ENCODE data around the gene PUM2.
"Not testable (repeated sequence)": the region's sequence is repeated elsewhere in the genome, so short reads cannot be mapped to it uniquely, and the experiment has no call there.

The PUM2 gene

GRCh38 chr2:20368706-20369105 lies 18.1 kb upstream of the PUM2 start:
- TF ChIP-seq YY1 (IDR thresholded peaks at IDR 0.05; ENCODE audit: insufficient read depth, insufficient read length) (no peak), SUZ12 (IDR thresholded peaks at IDR 0.05; ENCODE audit: extremely low read depth, insufficient read depth, insufficient read length) (no peak)
- no peak for DNase-seq (ENCODE audit: low read depth, low spot score)
- H3K9me3 ChIP-seq (ENCODE audit: insufficient read depth, low read length), result peaks cover 12% of the 10 kb centered on the region
- no peaks in the 10 kb centered on the region for H3K27me3 ChIP-seq (ENCODE audit: insufficient read depth, insufficient read length)
- no peak overlapping the region for H3K9ac ChIP-seq (ENCODE audit: insufficient read length, low read depth)
- H3K4me3 ChIP-seq (ENCODE audit: insufficient read length, low read depth), result no peak overlapping the region
- H3K36me3 ChIP-seq (ENCODE audit: insufficient read depth, insufficient read length, low read length), result no peaks in the 10 kb centered on the region
- H3K4me1 ChIP-seq (ENCODE audit: insufficient read depth, insufficient read length), result no peaks in the 10 kb centered on the region

DNA sequence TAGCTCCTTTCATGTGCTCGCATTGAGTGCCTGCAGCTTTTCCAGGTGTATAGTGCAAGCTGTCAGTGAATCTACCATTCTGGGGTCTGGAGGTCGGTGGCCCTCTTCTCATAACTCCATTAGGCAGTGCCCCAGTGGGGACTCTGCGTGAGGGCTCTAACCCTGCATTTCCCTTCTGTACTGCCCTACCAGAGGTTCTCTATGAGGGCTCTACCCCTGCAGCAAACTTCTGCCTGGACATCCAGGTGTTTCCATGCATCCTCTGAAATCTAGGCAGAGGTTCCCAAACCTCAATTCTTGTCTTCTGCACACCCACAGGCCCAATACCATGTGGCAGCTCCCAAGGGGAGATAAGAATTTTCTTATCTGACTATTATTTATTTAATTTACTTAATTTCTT lies 17.3 kb upstream of the PUM2 start:
- H3K4me1 ChIP-seq (ENCODE audit: insufficient read depth, insufficient read length); H3K9ac ChIP-seq (ENCODE audit: insufficient read length, low read depth); H3K36me3 ChIP-seq (ENCODE audit: insufficient read depth, insufficient read length, low read length); H3K4me3 ChIP-seq (ENCODE audit: insufficient read length, low read depth); DNase-seq (ENCODE audit: low read depth, low spot score); H3K27me3 ChIP-seq (ENCODE audit: insufficient read depth, insufficient read length): not testable (repeated sequence)
- peaks cover 12% of the 10 kb centered on the region for H3K9me3 ChIP-seq (ENCODE audit: insufficient read depth, low read length)

GRCh38 chr2:20366672-20367116 lies 16.1 kb upstream of the PUM2 start:
- no peaks in the 10 kb centered on the region for H3K27me3 ChIP-seq (ENCODE audit: insufficient read depth, insufficient read length)
- DNase-seq (ENCODE audit: low read depth, low spot score), result no peak
- H3K9ac ChIP-seq (ENCODE audit: insufficient read length, low read depth), result no peak overlapping the region
- no peaks in the 10 kb centered on the region for H3K36me3 ChIP-seq (ENCODE audit: insufficient read depth, insufficient read length, low read length)
- TF ChIP-seq ZNF274 (IDR thresholded peaks at IDR 0.05; ENCODE audit: low read depth, low read length) (no peak), SUZ12 (IDR thresholded peaks at IDR 0.05; ENCODE audit: extremely low read depth, insufficient read depth, insufficient read length) (no peak), YY1 (IDR thresholded peaks at IDR 0.05; ENCODE audit: insufficient read depth, insufficient read length) (no peak)
- peaks cover 12% of the 10 kb centered on the region for H3K9me3 ChIP-seq (ENCODE audit: insufficient read depth, low read length)
- H3K4me1 ChIP-seq (ENCODE audit: insufficient read depth, insufficient read length), result no peaks in the 10 kb centered on the region
- H3K4me3 ChIP-seq (ENCODE audit: insufficient read length, low read depth), result no peak overlapping the region

- Histone ChIP-seq H3K4me3 (ENCODE audit: insufficient read length, low read depth) (no peak overlapping the region), H3K27me3 (ENCODE audit: insufficient read depth, insufficient read length) (no peaks in the 10 kb centered on the region), H3K9me3 (ENCODE audit: insufficient read depth, low read length) (peaks cover 12% of the 10 kb centered on the region), H3K9ac (ENCODE audit: insufficient read length, low read depth) (no peak overlapping the region), H3K36me3 (ENCODE audit: insufficient read depth, insufficient read length, low read length) (no peaks in the 10 kb centered on the region), H3K4me1 (ENCODE audit: insufficient read depth, insufficient read length) (no peaks in the 10 kb centered on the region)
- TF ChIP-seq ZNF274 (IDR thresholded peaks at IDR 0.05; ENCODE audit: low read depth, low read length), result no peak
- TF ChIP-seq SUZ12 (IDR thresholded peaks at IDR 0.05; ENCODE audit: extremely low read depth, insufficient read depth, insufficient read length), result no peak
- no peak for TF ChIP-seq YY1 (IDR thresholded peaks at IDR 0.05; ENCODE audit: insufficient read depth, insufficient read length)
- no peak for DNase-seq (ENCODE audit: low read depth, low spot score)
Observed at GRCh38 chr2:20365249-20365817, 14.7 kb upstream of the PUM2 start.

- TF ChIP-seq ZNF274 (IDR thresholded peaks at IDR 0.05; ENCODE audit: low read depth, low read length) (no peak), YY1 (IDR thresholded peaks at IDR 0.05; ENCODE audit: insufficient read depth, insufficient read length) (no peak), SUZ12 (IDR thresholded peaks at IDR 0.05; ENCODE audit: extremely low read depth, insufficient read depth, insufficient read length) (no peak)
- peaks cover 11% of the 10 kb centered on the region for H3K9me3 ChIP-seq (ENCODE audit: insufficient read depth, low read length)
- H3K9ac ChIP-seq (ENCODE audit: insufficient read length, low read depth), result no peak overlapping the region
- H3K36me3 ChIP-seq (ENCODE audit: insufficient read depth, insufficient read length, low read length), result no peaks in the 10 kb centered on the region
- no peak for DNase-seq (ENCODE audit: low read depth, low spot score)
- H3K27me3 ChIP-seq (ENCODE audit: insufficient read depth, insufficient read length), result no peaks in the 10 kb centered on the region
- no peaks in the 10 kb centered on the region for H3K4me1 ChIP-seq (ENCODE audit: insufficient read depth, insufficient read length)
- H3K4me3 ChIP-seq (ENCODE audit: insufficient read length, low read depth), result no peak overlapping the region
Observed at GRCh38 chr2:20363578-20363977, 12.9 kb upstream of the PUM2 start.

DNA sequence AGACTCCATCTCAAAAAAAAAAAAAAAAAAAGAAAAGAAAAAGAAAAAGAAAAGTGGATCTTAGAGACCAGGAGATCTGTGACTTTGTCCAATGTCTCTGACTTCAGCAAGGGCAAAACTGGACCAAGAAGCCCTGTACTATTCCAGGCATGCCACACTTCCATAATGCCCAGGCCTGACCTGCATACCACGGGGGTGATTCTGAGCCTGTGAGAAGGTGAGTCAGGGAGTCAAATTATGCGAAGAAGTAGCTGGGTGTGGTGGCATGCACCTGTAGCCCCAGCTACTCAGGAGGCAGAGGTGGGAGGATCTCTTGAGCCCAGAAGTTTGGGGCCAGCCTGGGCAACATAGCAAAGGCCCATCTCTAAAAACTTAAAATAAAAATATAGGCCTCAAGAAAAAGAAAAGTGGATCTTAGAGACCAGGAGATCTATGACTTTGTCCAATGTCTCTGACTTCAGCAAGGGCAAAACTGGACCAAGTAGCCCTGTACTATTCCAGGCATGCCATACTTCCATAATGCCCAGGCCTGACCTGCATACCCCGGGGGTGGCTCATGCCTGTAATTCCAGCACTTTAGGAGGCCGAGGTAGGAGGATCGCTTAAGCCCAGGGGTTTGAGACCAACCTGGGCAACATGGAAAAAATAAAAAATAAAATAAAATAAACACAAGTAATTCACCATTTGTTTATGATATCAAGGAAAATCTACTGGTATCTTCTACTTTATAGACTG lies 12.2 kb upstream of the PUM2 start:
- DNase-seq (ENCODE audit: low read depth, low spot score), result no peak
- H3K9me3 ChIP-seq (ENCODE audit: insufficient read depth, low read length), result peaks cover 4% of the 10 kb centered on the region
- no peak for TF ChIP-seq ZNF274 (IDR thresholded peaks at IDR 0.05; ENCODE audit: low read depth, low read length)
- no peak for TF ChIP-seq SUZ12 (IDR thresholded peaks at IDR 0.05; ENCODE audit: extremely low read depth, insufficient read depth, insufficient read length)
- no peak for TF ChIP-seq YY1 (IDR thresholded peaks at IDR 0.05; ENCODE audit: insufficient read depth, insufficient read length)
- no peaks in the 10 kb centered on the region for H3K4me1 ChIP-seq (ENCODE audit: insufficient read depth, insufficient read length)
- no peak overlapping the region for H3K9ac ChIP-seq (ENCODE audit: insufficient read length, low read depth)
- no peaks in the 10 kb centered on the region for H3K27me3 ChIP-seq (ENCODE audit: insufficient read depth, insufficient read length)
- H3K36me3 ChIP-seq (ENCODE audit: insufficient read depth, insufficient read length, low read length), result no peaks in the 10 kb centered on the region
- H3K4me3 ChIP-seq (ENCODE audit: insufficient read length, low read depth), result no peak overlapping the region

- Histone ChIP-seq H3K9me3 (ENCODE audit: insufficient read depth, low read length) (no peaks in the 10 kb centered on the region), H3K4me3 (ENCODE audit: insufficient read length, low read depth) (no peak overlapping the region), H3K9ac (ENCODE audit: insufficient read length, low read depth) (no peak overlapping the region), H3K27me3 (ENCODE audit: insufficient read depth, insufficient read length) (no peaks in the 10 kb centered on the region), H3K4me1 (ENCODE audit: insufficient read depth, insufficient read length) (no peaks in the 10 kb centered on the region), H3K36me3 (ENCODE audit: insufficient read depth, insufficient read length, low read length) (no peaks in the 10 kb centered on the region)
- no peak for DNase-seq (ENCODE audit: low read depth, low spot score)
- TF ChIP-seq YY1 (IDR thresholded peaks at IDR 0.05; ENCODE audit: insufficient read depth, insufficient read length) (no peak), ZNF274 (IDR thresholded peaks at IDR 0.05; ENCODE audit: low read depth, low read length) (no peak), SUZ12 (IDR thresholded peaks at IDR 0.05; ENCODE audit: extremely low read depth, insufficient read depth, insufficient read length) (no peak)
Observed at GRCh38 chr2:20361893-20362292, 11.2 kb upstream of the PUM2 start.
